Body of pancreas (tissue), 4 donors: Measurements from ENCODE around the gene CDKN2D.

Experiments used
- CTCF ChIP-seq, 7 experiments: fragments of 450-650 bp in 4 of 7; fragments of 200-600 bp in 3 of 7; sonication (generic) in 3 of 7; IDR thresholded peaks; one replicate each; pipeline ENCODE4 v1.5.1; 2016 to 2019; ENCODE audit warnings: antibody characterized with exemption in 7 of 7
- POLR2A ChIP-seq, 3 donors: fragments of 450-650 bp; IDR thresholded peaks; one replicate each; pipeline ENCODE4 v1.6.1; 2016; ENCODE audit warnings: antibody characterized with exemption in 3 of 3, mild to moderate bottlenecking in 2 of 3

DNA sequence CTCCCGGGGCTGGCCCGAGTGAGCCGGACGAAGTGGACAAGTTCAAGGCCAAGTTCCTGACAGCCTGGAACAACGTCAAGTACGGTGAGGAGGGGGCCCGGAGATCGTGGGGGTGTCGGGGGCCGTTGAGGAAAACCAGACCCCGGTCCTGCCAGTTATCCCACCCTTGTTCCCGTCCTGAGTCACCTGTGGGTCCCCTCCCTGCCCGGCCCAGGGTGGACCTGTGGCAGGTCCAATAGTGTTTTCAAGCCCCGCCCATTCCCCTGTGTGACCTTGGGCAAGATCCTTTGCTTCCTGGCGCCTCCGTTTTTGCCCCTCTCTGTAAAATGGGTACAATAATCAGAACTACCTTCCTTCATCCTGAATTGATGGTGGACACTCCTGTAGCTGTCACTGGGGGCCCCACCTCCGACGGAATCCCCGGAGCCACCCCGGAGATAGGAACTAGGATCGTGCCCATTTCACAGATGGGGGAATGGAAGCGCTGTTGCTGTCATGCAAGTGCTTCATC, 24.5 kb downstream of the CDKN2D start:
- no peak for TF ChIP-seq POLR2A (IDR thresholded peaks at IDR 0.05)
- TF ChIP-seq CTCF (IDR thresholded peaks at IDR 0.05), result no peak
